Melanocyte of skin (primary cell): ENCODE results near the gene NCF4. TPM values are rescaled to one million over a fixed set of nuclear protein-coding genes. Genes with fewer than 3 reads are reported as not detected.

Experiments
- total RNA-seq, 2 donors: library from RNA; depleted of rRNA; stranded (reverse); fragments of >200 nt; gene quantifications; 2 replicates each; pipeline ENCODE4 v1.2.3, GENCODE V29; 2012

The NCF4 gene
- total RNA-seq, result not detected

DNA sequence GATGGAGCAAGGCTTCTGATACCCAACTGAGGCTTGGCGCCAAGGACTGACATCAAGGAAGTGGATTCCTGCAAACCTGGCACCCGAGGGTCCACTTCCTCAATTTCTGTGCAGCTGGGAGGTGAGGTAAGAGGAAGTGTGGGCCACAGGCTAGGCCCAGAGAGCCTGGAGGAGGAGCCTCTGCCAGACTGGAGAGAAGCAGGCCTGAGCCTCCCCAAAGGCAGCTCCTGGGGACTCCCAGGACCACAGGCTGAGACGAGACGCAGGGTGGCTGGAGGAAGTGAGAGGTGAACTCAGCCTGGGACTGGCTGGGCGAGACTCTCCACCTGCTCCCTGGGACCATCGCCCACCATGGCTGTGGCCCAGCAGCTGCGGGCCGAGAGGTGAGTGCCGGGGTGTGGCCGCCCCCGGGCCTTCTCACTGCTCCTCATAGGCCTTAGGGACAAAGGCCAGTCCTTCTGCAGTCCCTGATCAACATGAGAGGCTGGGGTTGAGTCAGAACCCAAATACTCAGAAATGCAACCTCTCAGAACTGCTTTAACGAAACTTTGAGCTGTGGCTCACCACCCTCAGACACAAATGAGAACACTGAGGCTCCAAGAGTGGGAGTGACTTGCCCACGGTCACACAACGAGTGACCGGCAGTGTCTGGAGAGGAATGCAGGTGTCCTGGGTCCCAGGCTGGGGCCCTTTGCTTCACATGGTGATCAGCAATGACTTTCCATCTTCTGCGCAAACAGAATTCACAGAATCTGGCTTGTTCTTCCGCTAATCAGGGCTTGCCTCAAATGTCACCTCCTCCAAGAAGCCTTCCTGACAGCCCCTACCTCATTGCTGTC lies at the start of gene NCF4:
Gene NCF4, plus strand, starts transcription at position 186 of the 839 bp plus-strand sequence. Its CDS starts 166 bp downstream, at position 352.

GRCh38 chr22:36816636-36817524 lies 43.9 kb upstream of the NCF4 start, which contains the start of gene PVALB:
Gene PVALB (minus strand): TSS chr22:36817035. CDS start chr22:36817005, 30 bp downstream.

GRCh38 chr22:36913427-36914389 lies 52.9 kb downstream of the NCF4 start, which contains the start of gene CSF2RB:
Gene CSF2RB (plus strand): TSS chr22:36913628. CDS start chr22:36922208, 8,580 bp downstream.

Other genes starting within 250 kb of the NCF4 start
- not detected for gene CACNG2, start 157.3 kb upstream of the NCF4 start, total RNA-seq
- gene IFT27, start 84.9 kb upstream of the NCF4 start, total RNA-seq, result 10 to 100 TPM; 14.3 to 24.1 TPM
- not detected for gene PVALB, start 44.0 kb upstream of the NCF4 start, total RNA-seq
- not detected for gene CSF2RB, start 52.6 kb downstream of the NCF4 start, total RNA-seq
- gene TST, start 158.4 kb downstream of the NCF4 start, total RNA-seq, result 10 to 100 TPM; 27.0 to 29.6 TPM
- gene MPST, start 158.7 kb downstream of the NCF4 start, total RNA-seq, result 10 to 100 TPM; 35.8 to 77.3 TPM
- gene KCTD17, start 190.7 kb downstream of the NCF4 start, total RNA-seq, result 10 to 100 TPM; 11.0 to 14.3 TPM
- gene TMPRSS6, start 248.7 kb downstream of the NCF4 start, total RNA-seq, result not detected